Muscle of back (tissue), 11 donors: ENCODE measurements around the gene NDUFS3. TPM values are rescaled to one million over a fixed set of nuclear protein-coding genes. Genes with fewer than 3 reads are reported as not detected.

Experiments
- DNase-seq, 3 donors: peaks; one replicate each; pipeline versions ENCODE4 v3.0.0 to v3.0.0-alpha.2; 2013
- polyA plus RNA-seq, 10 donors: library from polyadenylated mRNA; unstranded; fragments of 120-200 nt; gene quantifications; one replicate each; pipeline ENCODE4 v1.2.1, GENCODE V29; 2013; ENCODE audit not compliant: insufficient read length in 10 of 10

NDUFS3 gene
- polyA plus RNA-seq, 10 donors, result 88.1 to 95.3 (median 90.8) TPM

DNA sequence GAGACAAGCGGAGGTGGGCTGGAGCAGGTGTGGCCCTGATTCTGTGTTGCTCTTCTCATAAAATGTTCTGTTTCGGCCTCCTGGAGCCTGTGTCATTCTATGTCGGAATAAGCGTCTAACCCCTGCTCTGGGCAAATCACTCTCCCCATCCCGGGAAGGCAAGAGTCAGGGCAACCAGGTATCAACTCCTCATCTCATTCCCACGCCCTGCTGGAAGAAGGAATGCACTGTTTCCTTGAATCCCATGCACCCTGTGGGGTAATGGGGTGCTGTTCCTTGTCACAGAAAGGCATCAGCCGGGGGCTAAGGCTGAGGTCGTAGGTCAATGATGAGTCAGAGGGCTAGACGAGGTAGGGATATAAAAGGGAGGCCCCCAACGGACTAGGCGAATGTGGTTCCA is 10.2 kb downstream of the NDUFS3 start:
- no peak for DNase-seq

DNA sequence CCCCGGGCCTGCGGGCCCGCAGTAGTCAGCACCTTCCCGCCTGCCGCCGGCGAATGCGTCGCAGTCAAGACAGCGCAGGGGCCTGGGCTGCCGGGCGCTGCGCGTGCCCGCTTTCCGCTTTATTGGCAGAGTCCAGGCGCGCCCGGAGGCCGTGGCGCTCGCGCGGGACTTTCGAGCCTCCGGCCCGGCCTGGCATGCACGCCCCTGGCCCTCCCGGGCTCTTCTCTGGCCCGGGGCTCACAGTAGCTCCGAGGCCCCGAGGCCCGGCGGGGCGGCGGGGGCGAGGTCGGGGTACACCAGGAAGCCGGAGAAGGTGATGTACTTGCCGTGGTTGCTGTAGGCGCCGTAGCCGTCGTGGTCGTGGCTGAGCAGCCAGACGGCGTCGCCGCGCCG is 10.7 kb downstream of the NDUFS3 start:
- DNase-seq, result no peak

DNA sequence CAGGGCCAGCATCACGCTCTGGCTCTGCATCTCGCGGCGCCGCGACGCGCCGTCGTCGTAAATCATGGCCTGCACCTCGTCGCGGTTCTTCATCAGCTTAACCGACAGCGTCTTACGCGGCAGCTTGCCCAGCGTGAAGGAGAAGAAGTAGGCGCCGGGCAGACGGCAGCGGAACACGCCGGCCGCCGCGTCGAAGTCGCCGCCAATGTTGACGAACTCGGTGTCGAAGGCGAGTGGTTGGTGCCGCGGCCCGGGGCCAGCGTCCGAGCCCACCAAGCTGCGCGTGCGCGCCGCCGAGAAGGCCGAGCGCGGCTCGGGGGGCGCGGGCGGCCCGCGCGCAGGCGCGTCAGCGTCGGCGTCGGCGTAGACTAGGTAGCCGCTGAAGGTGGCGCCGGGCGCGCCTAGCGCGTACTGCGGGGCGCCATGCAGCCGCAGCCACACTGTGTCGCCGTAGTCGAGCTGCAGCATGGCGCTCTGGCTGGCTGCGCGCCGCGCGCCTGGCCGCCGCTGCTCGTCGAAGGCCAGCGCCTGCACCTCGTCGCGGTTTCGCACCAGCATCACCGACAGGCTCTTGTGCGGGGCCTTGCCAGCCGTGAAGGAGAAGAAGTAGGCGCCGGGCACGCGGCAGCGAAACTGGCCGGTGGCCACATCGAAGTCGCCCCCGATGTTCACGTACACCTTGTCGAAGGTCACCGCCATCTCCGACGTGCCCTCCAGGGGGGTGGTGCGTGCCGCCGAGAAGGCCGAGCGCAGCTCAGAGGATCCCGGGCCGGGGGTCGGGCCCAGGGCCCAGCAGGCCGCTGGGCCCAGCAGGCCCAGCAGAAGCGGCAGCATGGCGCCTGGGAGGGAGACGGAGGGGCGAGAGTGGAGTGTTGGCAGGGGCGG is 11.3 kb downstream of the NDUFS3 start:
- peak; percentile 66 to 94 (median 82) for DNase-seq

DNA sequence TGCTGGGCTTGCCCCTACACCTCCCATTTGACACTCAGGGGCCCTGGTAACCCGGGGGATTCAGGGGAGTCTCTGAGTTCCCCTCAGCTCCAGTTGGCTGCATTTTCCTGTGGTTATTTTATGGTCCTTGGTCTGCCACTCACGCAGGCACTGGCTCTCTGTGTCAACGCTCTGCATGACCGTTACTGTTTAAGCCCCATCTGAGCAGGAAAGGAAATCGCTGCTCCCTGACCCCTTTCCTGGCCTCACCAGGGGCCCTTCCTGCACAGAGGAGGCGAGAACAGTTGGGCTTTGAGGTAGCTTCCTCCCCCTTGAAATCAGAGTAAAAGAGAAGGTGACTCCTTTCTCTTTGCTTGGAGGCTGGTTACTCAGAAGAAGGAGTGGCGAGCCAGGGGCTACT is 12.9 kb downstream of the NDUFS3 start:
- DNase-seq, result peak in 1 of 3 donors; percentile 36

DNA sequence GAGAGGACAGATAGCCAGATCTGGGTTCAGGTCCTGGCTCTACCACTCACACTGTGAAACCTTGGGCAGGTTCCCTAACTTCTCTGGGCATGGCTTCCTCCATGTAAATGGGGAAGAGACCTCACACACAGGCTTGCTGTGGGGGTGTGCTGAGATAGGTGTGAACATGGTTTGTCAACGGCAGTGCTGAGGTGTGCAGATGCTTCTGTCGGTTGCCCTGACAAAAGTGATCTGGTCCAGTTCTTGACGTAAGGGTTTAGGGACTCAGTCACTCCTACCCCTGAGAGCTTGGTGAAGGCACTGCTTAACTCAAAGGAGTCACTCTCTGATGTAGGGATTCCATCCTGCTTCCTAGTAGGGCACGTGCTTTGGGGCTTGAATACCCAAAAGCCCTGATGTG is 13.4 kb downstream of the NDUFS3 start:
- DNase-seq, result no peak

DNA sequence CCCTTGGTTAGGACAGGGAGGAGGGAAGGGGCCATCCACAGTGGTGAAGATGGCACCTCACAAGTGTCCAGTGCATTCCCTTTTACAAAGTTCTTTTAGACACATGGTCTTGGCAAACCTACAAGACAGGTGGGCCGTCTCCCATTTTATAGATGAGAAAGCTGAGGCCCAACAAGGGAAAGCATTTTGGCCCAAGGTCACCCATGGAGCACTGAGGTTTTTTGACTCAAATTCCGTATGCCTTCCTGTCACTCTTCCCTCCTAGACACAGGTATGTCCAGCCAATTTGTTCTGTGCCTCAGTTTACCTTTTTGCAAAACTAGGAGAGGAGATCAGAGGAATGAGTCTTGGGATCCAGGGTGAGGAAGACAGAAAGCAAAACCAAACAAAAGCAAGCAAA is 14.1 kb downstream of the NDUFS3 start:
- no peak for DNase-seq

DNA sequence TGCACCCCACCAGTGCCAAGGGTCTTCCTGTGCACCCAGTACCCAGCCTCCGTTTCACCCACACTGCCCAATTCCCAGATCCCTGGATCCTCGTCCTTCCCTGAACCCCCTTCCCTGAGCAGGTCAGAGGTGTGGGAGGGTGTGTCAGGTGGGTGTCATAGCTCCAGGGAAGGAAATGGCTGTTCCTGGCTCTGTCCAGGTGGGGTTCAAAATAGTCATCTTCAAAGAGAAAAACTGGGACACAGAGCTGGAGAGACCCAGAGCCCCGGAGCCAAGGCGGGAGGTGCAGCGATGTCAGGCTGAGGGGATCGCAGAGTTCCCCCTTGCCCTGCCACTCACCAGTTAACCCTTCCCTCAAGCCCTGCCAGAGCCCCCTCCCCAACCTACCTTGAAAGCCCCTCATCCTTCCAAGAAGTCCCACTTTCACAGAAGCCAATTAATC is 14.6 kb downstream of the NDUFS3 start:
- DNase-seq, result no peak

DNA sequence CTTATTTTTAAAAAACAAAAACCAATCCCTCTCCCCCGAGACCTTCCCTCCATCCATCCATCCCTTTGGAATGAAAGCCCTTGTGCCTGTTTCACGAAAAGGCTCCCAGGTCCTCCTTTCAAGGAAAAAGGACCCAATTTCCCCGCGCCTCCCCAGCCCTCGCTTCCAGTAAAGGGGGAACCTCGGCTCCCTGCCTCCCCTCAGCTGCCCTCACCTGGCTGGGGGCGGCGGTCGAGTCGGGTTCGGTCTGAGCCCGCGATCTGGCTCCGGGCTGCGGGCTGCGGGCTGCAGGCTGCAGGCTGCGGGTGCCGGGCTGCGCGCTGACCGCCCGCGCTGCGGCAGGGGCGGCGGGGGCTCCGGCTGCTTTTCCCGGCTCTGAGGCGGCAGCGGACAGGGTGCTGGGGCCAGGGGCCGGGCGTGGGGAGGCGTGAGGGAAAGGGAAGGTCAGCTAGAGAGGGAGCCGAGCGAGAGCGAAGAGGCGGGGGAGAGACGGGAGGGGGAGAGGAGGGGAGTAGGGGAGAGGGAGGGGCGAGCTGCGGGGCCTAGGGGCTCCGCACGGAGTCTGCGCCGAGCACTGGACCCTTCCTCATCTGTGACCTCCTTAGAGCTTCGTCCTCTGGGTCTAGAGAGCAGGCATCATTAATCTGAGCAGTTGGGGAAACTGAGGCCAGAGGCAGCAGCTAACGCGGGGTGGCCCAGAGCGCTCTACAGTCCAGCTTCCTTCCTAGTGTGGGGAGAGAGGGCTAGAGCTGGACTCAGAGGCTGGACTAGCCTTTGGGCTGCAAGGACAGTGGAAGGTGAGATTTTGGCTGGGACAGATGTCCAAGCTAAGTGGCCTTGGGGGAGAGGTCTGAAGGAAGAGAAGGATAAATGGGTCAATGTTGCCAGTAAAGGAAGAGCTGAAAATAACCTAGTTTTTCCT is 15.3 kb downstream of the NDUFS3 start, which contains the start of gene C1QTNF4:
Gene C1QTNF4 (minus strand): TSS at position 478 of the 922 bp plus-strand sequence. CDS start 3,601 bp downstream, outside the sequence.
- no peak for DNase-seq

DNA sequence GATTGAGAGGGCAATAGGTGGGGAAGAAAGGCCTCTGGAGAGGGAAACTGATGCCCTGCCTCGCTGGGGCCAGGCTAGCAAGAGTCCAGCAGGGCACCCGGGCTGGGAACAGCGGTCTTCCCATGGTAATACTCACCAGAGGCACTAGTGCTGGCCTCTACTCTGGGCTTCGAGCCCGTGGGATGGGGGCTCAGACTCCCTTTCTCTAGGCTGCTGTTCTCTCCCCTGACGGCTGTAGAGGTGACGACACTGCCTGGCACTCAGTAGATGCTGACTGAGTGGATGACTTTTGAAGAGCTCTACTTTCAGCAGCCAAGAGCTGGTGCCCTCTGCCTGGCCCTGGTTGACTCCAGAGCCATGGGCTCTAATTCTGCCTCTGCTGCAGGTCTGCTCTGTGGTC is 16.2 kb downstream of the NDUFS3 start:
- DNase-seq, result no peak

DNA sequence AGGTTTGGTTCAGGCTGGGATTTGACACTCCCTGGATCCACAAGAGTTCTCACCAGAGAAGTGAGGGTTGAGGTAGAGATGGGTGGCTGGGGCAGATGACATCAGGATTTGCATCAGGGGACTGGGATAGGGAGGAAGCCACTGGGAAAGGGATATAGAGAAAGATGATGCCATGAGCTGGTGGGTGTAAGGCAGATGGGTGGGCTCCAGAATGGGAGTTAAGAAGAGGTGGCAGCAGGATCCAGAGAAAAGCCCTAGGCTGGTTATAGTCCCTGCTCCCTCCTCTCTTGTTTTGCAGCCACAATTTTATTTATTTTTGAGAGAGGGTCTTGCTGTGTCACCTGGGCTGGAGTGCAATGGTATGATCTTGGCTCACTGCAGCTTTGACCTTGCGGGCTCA is 17.1 kb downstream of the NDUFS3 start:
- DNase-seq, result no peak

DNA sequence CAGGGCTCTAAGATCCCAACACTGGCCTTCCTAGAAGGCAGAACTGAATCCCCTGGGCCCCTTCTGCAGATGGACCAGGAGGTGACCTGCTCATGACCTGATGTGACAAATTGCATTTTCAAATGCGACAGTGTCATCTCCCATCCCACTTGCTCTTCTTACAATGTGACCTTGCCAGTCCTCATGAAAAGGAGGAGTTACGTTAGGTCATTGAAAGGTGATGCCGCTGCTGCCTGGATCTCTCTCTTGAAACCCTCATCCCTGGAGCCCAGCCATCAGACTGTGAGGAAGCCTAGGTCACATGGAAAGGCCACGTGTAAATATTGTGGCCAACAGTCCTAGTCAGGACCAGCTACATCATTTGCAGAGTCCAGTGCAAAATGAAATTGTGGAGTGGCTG is 21.0 kb downstream of the NDUFS3 start:
- DNase-seq, result no peak

DNA sequence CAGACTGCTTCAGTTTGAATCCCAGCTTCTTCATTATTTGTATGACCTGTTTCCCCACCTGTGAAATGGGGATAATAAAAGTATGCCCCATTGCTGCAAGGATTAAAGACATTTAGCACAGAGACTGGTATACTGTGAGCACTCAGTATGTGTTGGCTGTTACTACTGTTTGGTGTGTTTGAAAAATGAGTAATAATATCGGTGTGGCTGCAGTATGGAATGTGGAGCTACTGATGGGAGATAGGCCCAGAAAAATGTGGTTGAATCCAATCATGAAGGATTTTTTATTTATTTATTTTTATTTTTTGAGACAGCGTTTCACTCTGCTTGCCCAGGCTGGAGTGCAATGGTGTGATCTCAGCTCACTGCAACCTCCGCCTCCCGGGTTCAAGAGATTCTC is 24.4 kb downstream of the NDUFS3 start:
- DNase-seq, result no peak

DNA sequence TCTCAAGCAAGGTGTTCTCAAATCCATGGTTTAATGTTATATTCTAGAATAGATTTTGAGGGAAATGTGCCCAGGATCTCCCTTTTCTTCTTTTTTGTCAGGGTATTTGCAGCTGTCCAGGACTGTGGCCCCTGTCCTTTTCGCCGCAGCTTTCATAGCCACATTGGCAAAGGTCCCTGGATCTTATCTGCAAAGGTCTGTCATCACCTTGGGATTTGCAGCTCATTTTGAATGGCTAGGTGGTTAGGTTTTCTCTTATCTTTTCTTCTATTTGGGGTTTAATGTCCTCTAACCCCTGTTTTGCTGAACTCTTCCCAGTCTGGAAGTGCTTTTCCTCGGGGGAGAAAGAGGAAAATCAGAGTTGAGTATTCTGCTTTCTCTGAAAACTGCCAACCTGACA is 27.0 kb downstream of the NDUFS3 start:
- DNase-seq, result no peak

DNA sequence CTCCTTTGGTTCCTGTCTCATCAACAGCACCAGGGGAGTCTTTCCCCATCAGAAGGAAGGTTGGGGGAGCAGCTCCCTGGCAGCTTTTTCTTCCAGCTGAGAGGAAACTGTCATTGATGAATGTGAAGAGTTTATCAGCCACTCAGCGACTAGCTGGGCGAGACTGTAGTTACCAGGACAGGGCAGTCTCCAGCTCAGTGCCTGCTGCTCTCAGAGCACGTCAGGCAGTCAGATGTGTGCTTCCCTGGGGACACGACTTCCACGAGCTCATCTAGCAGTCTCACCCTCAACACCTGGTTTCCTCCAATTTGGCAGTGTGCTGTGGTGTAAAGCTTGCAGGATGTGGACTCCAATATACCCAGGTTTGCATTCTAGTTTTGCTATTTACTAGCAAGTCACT is 27.9 kb downstream of the NDUFS3 start:
- DNase-seq, result no peak

DNA sequence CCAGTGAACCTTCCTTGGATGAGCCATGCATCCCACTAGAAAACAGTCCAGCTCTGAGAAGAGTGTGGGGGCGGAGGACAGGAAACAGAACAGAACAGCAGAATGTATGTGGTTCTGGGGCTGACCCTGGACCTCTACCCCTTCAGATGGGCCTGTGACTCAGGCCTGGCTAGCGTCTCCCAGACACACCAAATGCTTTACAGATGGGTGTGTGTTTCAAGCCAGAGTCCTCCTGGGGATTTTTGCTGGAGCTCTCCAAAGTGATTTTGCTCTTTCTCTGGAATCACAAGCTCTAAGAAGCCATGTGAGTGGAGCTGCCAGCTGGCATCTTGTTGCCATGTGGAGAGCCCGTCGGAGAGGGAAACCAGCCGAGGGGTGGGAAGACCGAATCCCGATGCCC is 28.5 kb downstream of the NDUFS3 start:
- DNase-seq, result peak; percentile 40 to 72 (median 59)

DNA sequence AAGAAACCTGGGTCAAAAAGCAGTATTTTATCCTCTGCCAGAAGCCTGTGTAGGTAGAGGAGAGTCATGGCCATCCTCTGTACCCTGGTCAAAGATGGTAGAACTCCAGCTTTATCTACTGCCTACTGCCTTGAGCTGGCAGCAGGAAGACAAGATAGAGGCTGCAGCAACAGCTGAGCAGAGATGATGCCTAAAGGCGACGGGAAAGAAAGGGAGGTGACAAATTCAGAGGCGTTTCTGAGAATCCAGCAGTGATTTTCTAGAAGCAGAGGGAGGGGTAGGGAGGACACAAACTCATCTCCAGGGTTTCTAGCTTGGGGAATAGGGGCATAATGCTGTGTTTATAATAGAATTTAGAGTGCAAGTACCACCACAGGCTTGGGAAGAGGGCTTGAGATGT is 30.8 kb downstream of the NDUFS3 start:
- DNase-seq, result no peak

DNA sequence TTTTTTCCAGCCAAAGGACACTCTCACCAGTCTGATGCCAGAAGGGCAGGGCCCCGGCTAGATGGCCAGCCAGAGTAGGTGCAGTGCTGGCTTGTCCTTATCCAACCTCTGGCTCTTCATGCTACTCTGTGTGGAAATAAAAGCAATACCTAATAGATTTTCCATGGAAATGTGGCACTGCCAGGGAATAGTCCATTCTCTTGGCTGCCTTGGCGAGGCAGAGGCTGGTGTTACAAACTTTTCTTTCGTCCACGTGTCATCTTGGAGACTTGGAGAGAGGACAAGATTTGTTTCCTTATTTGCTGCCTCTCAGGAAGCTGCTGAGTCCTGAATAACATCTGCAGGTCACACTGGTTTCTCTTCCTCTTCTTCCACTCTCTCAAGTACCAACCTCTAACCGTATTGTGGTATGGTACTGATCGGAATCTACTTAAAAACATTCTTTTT is 32.5 kb downstream of the NDUFS3 start:
- peak in 1 of 3 donors; percentile 54 for DNase-seq

DNA sequence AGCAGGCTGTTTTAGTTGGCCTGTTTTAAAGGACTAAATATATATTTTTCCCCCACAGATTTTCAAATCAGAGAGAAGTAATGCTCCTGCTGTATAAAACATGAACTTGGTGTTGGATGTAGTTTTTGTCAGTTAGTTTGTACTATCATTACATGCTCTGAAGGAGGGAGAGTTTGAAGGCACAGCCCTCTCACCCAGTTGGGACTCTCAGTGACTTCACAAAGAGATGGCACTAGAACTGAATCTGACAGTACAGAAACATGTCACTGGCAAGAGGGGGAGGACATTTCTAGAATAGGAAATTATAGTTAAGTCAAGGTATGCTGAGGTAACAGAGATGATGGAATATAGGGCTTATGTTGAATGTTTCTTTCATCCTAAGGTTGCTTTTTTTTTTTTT is 36.4 kb downstream of the NDUFS3 start:
- no peak for DNase-seq

DNA sequence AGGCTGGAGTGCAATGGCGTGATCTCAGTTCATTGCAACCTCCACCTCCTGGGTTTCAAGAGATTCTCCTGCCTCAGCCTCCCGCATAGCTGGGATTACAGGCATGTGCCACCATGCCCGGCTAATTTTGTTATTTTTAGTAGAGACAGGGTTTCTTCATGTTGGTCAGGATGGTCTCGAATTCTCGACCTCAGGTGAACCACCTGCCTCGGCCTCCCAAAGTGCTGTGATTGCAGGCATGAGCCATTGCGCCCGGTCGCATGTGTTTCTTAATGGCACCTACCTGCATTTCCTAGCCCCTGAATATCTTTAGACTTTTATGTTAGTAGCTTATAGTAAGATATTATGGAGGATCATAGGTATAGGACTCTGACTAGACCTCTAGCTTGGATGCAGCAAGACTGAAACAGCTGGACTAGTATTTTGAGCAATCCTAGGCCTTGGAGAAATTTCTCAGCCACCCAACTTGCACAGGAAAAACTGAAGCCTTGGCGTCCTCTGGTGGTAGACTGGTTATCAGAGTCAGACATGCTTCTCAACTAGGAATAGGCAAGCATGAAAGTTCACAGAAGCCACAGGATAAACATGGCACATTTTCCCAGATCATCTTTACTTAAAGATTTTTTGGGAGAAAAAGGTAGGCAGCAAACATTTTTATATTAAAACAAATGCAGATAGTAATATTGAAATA is 38.0 kb downstream of the NDUFS3 start:
- DNase-seq, result peak; percentile 60 to 81 (median 76)

DNA sequence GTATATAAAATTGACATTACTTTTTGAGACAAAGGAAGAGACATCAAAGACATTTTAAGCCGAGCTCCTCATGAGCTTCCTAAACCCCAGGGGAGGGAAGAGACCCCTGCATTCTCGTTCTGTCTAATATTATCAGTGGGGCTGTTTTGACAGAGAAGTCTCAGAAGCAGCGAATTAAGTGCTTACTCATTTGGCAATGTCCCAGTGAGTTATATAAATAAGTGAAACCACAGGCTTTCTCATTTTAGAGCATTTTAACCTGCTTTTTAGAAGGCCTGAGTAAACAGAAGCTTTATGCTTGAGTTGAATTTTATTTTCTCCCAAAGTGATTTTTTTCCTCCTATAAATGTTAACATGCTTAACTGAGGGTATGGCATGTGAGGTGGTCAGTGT is 38.5 kb downstream of the NDUFS3 start:
- DNase-seq, result no peak

DNA sequence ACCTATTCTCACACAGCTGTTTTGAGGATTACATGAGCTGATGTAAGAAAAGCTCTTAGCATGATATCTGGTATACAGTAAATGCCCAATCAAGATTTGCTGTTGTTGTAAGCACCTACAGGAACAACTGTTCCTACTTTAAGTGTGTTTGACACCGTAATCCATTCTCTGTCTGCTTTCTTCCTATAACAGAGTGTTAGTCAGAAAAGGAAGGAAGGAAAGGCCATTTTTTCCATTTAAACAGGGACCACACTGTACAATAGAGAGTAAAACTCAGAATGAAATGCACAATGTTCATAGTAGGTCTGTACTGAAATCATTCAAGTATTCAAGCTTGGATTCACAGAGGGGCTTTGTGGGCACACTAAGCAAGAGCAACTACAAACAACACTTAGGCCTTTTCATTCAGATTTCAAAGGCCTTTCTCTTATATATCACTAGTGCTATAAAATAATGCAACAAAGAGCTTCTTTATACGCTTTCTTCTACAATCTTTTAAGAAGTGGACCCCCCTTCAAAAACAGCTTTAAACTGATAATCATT is 42.0 kb downstream of the NDUFS3 start:
- DNase-seq, result no peak

DNA sequence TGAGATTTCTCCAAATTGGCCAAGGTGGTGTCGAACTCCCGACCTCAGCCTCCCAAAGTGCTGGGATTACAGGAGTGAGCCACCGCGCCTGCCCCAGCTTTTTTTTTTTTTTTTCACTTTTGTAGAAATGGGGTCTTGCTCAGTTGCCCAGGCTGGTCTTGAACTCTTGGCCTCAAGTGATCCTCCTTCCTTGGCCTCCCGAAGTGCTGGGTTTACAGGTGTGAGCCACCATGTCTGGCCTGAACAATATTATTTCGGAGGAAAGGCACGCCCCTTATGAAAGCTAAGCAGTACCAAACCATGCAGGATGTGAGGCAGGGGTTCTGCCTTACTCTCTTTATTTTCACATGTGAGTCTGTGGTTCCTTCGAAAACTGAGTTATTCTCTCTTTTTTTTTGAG is 47.4 kb downstream of the NDUFS3 start:
- no peak for DNase-seq
